Cerebellar cortex (tissue), 1 donor: ENCODE measurements around the gene UBE3A.

Experiments used
- DNase-seq: peaks from one replicate; pipeline ENCODE4 v3.0.0-alpha.2; 2015; ENCODE audit warnings: low spot score

UBE3A gene

DNA sequence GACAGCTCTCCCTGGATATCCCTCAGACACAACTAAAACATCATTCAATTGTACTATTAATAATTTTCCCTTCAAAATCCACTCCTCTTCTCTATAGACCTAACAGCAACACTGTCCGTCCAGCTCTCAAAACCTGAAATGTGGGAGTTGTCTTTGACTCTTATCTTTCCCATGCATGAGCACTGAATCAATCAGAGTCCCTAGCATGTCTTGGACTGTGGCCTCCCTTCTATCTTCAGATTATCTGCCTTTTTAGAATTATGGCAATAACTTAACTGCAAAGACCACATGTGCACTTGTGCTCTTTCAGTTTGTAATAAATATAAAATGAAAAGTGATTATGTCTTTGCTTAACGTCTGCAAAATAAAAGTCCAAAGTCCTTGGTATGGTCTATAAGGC, 107.0 kb downstream of the UBE3A start:
- DNase-seq = no peak

DNA sequence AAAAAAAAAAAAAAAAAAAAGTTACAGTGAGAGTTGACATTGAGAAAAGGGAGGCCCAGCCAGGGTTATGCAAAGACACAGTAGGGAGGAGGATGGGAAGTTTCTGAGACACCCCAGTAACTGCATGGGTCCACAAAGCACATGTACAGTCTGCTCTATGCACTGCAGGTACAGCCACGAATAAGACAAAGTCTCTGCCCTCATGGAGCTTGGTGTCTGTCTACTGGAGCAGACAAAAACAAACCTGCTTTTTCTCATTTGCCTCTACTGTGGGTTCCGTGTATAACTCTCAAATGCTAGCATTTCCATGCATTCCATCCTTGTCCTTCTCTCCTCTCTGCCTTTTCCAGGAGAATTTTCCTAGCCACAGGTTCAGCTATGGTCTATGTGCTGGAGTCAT, 107.4 kb downstream of the UBE3A start:
- DNase-seq = no peak

DNA sequence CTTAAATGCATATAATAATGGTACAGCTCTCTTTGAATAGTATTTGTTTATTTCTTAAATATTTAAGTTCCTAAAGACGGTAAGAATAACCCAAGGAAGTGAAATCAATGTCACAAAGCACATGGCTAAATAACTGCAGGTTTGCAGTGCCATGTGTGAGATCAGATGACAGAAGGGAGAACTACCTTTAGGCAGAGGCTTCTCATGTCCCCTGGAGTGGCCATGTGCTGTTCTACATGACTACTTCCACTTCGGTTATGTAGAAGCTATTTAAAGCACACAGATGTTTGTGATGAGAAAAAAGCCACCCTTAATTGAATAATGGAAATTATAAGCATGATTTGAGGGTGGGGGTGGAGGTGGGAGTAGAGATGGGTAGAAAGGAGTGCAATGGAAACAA, 109.1 kb downstream of the UBE3A start:
- DNase-seq = no peak

DNA sequence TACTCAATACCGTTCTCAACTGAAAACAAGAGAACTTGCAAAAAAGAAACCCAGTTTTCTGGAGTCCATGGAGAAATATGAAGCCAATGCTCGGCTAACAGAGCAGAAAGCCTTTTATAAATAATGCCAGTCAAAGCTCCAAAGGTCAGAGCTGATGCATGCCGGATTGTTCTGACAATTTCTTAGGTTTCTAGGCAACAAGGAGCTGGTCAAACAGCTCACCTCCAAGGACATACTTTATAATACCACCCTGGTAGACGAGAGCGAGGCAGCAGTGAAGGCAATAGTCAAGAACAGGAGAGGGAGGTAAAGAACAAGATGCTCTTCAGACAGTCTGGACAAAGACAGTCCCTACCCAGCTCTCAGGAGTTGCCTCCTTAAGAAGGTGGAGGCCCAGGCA, 111.1 kb downstream of the UBE3A start:
- no peak for DNase-seq

DNA sequence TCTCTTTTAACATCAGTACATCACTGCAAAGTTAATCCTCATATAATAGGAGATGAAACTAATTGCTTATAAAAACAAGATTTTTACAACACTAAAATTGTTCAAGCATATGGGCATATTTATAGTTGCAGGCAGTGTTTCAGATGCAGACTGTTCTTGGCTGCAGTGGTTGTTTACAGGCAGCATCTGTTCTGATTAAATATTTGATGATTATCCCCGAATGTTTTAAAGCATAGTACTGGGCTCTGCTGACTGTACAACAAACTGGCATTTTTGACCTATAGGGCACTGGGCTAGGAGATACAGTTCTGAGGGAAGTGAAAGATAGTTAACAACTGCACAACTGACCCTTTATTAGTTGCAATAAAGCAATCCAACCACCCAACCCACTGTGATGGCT, 113.6 kb downstream of the UBE3A start:
- no peak for DNase-seq

DNA sequence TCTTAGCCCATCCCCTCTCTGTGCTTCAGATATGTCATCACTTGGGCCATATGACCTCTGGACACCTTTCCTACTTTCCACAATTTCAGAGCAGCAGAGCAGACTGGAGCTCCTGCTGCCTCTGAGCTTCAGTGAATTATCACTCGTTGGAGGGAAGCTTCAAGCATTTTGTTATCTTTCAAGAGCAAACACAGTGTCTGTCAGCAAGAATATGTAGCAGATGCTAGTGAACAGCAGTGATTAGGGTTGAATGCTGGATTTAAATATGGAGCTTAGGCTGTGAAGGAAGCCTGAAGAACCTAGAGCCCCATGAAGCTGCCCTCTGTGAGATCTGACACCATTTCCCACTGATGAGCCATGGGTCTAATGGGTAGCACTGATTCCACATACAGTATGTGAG, 115.4 kb downstream of the UBE3A start:
- no peak for DNase-seq

DNA sequence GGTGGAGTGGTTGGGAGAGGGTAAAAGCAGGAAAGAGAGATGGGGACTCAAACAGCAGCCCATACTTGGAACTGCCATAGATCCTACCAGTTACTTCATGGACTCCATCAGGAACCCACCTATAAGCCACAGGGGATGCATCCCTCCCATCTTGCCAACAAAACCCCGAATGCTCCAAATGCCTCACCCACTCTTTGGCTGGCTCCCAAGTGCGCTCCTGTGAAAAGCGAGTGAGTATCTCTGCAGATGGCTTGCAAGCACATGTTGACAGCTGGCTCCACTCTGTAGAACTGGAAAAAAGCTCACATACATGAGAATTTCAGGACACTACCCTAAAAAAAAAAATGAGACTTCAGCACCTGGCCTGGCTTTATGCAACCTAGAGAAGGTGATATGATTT, 151.0 kb downstream of the UBE3A start:
- DNase-seq = no peak
